Measurements from ENCODE around the gene CSNK1E.
"Not testable (repeated sequence)": the region's sequence is repeated elsewhere in the genome, so short reads cannot be mapped to it uniquely, and the experiment has no call there.

Gene CSNK1E

DNA sequence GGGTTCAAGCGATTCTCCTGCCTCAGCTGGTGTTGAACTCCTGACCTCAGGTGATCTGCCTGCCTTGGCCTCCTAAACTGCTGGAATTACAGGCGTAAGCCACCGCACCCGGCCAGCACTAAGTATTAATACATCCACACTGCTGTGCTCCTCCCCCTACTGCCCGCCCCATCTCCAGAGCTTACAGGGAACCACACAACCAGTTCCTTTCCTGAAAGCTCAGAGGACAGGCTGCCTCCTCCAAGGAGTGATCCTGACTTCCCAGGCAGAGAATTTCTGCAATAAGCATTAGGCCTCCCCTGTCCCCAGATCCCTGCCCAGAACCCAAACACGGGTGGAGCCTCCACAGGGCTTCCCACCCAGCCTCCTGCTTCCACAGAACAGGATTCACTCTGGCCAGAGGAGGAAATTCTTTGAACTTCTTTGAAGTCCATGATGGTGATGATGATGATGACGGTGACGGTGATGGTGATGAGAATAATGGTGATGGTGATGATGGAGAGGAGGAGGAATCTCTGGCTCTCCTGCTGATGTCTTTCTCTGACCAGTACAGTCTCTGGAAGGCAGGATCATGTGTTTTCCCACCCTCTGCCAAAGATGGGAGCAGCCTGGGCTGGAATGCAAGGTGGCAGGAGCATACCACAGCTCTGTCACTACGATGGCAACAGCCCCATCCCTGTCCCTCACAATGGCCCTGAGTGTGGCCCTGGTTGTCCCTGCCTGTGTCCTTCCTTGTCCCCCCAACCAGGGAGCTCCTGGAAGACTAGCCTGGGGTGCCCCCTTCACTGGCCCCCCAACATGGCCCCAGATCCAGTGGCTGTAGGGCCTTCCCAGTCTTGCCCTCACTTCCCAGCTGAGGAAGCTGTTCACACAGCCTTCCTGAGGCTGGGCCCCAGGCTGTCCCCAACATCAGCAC, 33.5 kb upstream of the CSNK1E start:
- DNase-seq (ENCODE audit: insufficient read length, low spot score) (no peak), FAIRE-seq (no peak)
- TF ChIP-seq, protein P1, sequence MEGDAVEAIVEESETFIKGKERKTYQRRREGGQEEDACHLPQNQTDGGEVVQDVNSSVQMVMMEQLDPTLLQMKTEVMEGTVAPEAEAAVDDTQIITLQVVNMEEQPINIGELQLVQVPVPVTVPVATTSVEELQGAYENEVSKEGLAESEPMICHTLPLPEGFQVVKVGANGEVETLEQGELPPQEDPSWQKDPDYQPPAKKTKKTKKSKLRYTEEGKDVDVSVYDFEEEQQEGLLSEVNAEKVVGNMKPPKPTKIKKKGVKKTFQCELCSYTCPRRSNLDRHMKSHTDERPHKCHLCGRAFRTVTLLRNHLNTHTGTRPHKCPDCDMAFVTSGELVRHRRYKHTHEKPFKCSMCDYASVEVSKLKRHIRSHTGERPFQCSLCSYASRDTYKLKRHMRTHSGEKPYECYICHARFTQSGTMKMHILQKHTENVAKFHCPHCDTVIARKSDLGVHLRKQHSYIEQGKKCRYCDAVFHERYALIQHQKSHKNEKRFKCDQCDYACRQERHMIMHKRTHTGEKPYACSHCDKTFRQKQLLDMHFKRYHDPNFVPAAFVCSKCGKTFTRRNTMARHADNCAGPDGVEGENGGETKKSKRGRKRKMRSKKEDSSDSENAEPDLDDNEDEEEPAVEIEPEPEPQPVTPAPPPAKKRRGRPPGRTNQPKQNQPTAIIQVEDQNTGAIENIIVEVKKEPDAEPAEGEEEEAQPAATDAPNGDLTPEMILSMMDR (IDR thresholded peaks at IDR 0.05; ENCODE audit: insufficient read depth, missing control alignments), result no peak

DNA sequence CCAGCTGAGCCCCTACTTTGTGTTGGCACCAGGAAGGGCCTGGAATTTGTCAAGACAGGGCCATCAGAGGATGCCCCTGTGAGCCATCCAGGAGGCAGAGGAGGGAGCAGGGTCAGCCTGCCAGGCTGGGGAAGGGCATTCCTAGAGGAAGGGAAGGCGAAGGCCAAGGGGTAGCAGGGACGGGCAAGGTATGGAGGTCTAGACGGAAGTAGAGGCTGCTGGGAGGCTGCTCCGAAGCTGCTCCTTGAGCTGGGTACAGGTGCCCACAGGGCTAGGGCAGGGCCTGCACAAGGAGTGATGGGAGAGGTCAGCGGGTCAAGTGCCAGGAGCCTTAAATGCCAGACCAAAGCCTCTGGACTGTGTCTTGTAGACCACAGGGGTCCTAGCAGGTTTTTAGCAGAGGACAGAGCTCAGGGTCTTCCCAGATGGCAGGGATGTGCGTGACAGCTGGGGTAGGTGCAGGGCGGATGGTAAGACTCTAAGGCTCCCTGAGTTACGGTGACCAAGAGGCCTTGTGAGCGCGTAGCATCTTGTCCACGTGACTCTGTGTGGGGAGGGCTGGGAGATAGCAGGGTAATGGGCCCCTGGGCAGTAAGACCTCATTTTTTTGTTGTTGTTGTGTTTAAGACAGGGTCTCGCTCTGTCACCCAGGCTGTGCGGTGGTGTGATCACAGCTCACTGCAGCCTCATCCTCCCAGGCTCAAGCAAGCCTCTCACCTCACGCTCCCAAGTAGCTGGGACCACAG, 31.7 kb upstream of the CSNK1E start:
- TF ChIP-seq, protein P1 (IDR thresholded peaks at IDR 0.05; ENCODE audit: insufficient read depth, missing control alignments), result no peak
- DNase-seq (ENCODE audit: insufficient read length, low spot score) (no peak), FAIRE-seq (no peak)

DNA sequence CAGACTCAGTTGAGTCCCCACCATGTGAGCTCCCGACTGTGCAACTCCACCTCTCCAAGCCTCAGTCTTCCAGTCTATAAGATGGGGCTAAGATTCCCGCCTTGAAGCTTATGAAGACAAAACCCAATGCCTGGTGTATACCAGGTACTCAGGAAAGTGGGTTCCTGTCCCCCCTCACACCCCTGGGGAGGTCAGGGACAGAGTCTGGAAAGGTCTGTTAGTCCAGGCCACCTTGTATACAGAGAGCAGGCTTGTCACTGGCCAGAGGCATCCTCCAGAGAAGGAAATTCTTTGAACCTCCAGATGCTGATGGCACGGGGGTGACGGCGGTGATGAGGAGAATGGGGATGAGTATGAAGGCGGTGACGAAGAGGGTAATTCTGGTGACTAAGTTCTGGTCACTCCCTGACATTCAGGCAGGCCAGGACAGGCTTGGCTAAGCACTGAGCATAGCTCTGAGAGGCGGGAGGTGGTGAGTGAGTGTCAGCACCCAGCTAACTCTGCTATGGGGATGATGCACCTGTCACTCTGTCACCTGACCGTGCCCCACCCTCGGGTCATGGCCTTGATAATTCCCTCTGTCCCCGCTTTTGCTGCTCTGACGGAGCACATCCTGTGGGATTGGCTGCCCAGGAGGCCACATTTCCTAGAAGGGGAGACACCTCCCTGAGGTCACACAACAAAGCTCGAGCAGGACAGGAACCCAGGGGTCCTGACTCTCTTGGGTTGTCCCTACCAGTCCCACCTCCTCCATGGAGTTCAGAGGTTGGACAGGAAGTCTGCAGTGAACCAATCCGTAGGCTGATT, 30.9 kb upstream of the CSNK1E start:
- DNase-seq (ENCODE audit: insufficient read length, low spot score) (no peak), FAIRE-seq (no peak)
- TF ChIP-seq, protein P1 (IDR thresholded peaks at IDR 0.05; ENCODE audit: insufficient read depth, missing control alignments), result no peak

DNA sequence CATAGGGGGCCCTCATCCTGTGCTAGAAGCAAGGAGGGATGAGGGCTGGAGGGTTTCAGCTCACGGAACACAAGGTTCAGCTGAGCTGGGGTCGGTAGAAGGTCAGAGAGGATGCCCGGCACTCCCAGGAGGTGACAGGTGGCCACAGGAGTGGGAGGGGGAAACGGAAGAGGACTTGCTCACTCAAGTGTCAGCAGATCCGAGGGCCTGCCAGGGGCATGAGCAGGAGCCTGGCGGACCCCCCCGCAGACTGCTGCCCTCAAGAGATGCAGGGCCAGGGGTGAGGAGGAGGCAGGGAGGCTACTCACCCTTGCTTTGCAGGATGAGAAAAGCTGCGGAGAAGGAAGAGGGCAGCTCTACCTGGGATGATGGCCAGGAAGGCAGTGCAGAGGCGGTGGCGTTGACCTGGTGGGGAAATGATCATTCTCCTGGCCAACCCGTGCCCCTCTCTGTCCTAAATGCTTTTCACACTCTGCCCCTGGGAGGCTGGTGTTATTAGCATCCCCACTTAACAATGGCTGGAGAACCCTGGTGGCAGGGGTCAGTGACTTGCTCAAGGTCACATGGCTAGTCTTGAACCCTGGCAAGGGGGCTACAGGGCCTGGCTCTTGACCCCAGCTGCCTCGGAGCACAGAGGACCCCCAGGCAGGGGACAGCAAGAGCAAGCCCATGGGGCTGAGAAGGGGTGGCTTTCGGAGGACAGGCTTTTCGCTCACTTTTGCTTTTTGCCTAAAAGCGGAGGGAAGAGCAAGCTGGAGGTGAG, 30.1 kb upstream of the CSNK1E start:
- TF ChIP-seq, protein P1 (IDR thresholded peaks at IDR 0.05; ENCODE audit: insufficient read depth, missing control alignments), result no peak
- no peak for FAIRE-seq
- DNase-seq (ENCODE audit: insufficient read length, low spot score), result no peak

DNA sequence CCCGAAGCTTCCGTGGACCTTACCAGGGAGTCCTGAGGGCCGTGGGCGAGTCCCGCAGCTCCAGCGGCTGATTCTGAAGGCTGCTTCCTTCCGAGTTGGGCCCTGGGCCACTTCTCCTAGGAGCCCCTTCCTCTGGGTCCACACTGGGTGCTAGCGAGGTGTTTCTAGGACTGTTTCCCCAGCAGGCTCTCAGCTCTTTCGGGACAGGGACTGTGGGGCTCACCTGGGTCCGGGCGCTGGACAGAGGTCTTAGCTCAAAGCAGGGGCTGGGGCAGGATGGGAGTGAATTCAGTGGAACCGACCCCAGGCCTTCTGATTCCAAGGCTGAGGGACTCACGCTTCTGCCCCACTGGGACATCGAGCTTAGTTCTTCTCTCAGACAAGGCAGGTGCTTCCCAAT, 29.3 kb upstream of the CSNK1E start:
- FAIRE-seq (no peak), DNase-seq (ENCODE audit: insufficient read length, low spot score) (no peak)
- TF ChIP-seq, protein P1 (IDR thresholded peaks at IDR 0.05; ENCODE audit: insufficient read depth, missing control alignments), result no peak

DNA sequence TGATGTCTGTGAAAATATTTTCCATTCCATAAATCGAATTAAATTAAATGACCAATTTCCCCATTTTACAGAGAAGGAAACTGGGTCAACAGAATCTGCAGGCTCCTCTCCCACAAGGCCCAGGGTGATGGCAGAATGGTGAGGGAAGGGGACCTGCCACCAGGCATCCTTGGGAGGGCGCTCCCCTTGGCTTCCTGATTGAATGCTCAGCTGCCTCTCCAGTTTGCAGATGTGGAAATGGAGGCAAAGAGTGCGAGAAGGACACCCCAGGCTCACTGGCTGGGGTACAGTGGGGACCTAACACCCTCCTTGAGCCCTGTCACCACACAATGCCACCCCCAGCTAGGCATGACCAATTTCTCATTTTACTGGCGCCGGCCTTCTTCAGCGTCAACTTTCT, 28.5 kb upstream of the CSNK1E start:
- no peak for FAIRE-seq
- TF ChIP-seq, protein P1 (IDR thresholded peaks at IDR 0.05; ENCODE audit: insufficient read depth, missing control alignments), result no peak
- DNase-seq (ENCODE audit: insufficient read length, low spot score), result no peak

DNA sequence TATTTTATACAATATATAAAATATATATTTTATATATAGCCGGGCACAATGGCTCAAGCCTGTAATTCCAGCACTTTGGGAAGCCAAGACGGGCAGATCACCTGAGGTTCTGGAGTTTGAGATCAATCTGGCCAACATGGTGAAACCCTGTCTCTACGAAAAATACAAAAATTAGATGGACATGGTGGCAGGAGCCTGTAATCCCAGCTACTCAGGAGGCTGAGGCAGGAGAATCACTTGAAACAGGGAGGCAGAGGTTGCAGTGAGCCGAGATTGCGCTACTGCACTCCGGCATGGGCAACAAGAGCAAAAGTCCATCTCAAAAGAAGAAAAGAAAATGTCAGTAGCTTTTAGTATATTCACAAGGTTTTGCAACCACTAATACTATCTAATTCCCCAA, 22.7 kb upstream of the CSNK1E start:
- not testable (repeated sequence) for FAIRE-seq

More for the DNA sequence above, 22.7 kb upstream of the CSNK1E start:
- DNase-seq (ENCODE audit: insufficient read length, low spot score), result not testable (repeated sequence)

Measured in D721Med (cell line).